Measurements from ENCODE around the gene TPCN2. TPM values are rescaled to one million over a fixed set of nuclear protein-coding genes. Genes with fewer than 3 reads are reported as not detected.

TPCN2 gene
- total and polyA plus RNA-seq, 2 of the 4 experiments (the other 2 are of a cell fraction), result 3.4 to 8.0 TPM

GRCh38 chr11:69122630-69123431 lies 74.1 kb downstream of the TPCN2 start:
- Histone ChIP-seq H2BK20ac (ENCODE audit: low read depth, low read length) (peak overlapping the region; percentile 78), H3K4me1 (ENCODE audit: control insufficient read depth, insufficient read depth, low read length) (peaks cover 17% of the 10 kb centered on the region), H3K18ac (ENCODE audit: low read depth, low read length) (no peak overlapping the region; the same call in 1 of the 2 replicates), H4K5ac (ENCODE audit: low read depth, low read length) (no peak overlapping the region; the same call in 1 of the 2 replicates), H3K9me3 (ENCODE audit: control insufficient read depth, insufficient read depth, low read length) (peaks cover 7% of the 10 kb centered on the region), H3K79me1 (ENCODE audit: low read depth in 1 of 2, low read length in 2 of 2) (no peaks in the 10 kb centered on the region), H3K4me2 (ENCODE audit: low read depth, low read length) (peak overlapping the region; percentile 74), H3K9me1 (ENCODE audit: insufficient read depth, low read length) (peaks cover 11% of the 10 kb centered on the region; the same call in 1 of the 2 replicates), H4K20me1 (ENCODE audit: insufficient read depth, low read length) (no peaks in the 10 kb centered on the region), H2AK5ac (ENCODE audit: low read depth, low read length) (peak overlapping the region; percentile 81; the same call in 1 of the 2 replicates), H3K56ac (ENCODE audit: extremely low read depth, insufficient read depth, low read length) (peak overlapping the region; percentile 55; the same call in 1 of the 2 replicates), H2AK9ac (replicated peaks; ENCODE audit: low read depth, low read length, poor library complexity) (peak overlapping the region; percentile 79), H3K36me3 (ENCODE audit: control insufficient read depth, insufficient read depth, low read length) (no peaks in the 10 kb centered on the region), H3K27me3 (ENCODE audit: control insufficient read depth, insufficient read depth, low read length) (no peaks in the 10 kb centered on the region), H2BK15ac (ENCODE audit: low read depth, low read length) (peak overlapping the region; percentile 61; the same call in 2 of the 3 replicates), H3K27ac (ENCODE audit: insufficient read depth, low read length) (peak overlapping the region; percentile 17; the same call in 1 of the 2 replicates), H3K9ac (ENCODE audit: low read depth, low read length) (peak overlapping the region; percentile 7; the same call in 1 of the 2 replicates), H4K91ac (ENCODE audit: insufficient read depth, low read depth, low read length) (peak overlapping the region; percentile 80), H2BK5ac (ENCODE audit: low read depth, low read length, poor library complexity, severe bottlenecking) (peak overlapping the region; percentile 5), H4K8ac (ENCODE audit: low read depth in 2 of 2, low read length in 2 of 2) (peak overlapping the region; percentile 64 to 69), H2AFZ (replicated peaks; ENCODE audit: low read length, poor library complexity) (peak overlapping the region; percentile 79), H2BK120ac (ENCODE audit: low read depth, low read length) (peak overlapping the region; percentile 94), H3K23ac (ENCODE audit: low read depth, low read length) (peak overlapping the region; percentile 81; the same call in 1 of the 2 replicates), H3K14ac (replicated peaks; ENCODE audit: low read depth, low read length) (peak overlapping the region; percentile 80), H3K4me3 (ENCODE audit: insufficient read depth, low read depth, low read length) (no peak overlapping the region), H3K4ac (ENCODE audit: low read depth, low read length) (peak overlapping the region; percentile 88)
- peak; percentile 70 for DNase-seq
- intact Hi-C loops (cut with micrococcal nuclease), result loop anchor here (2.0 kb wide), 1 partner anchor 374 kb away; no protein-coding TSS in a partner anchor
- in situ Hi-C loops (cut with MboI; ENCODE audit: low sequenced_read_pairs), result loop anchor here (25.0 kb wide), 1 partner anchor 1064 kb away; no protein-coding TSS in a partner anchor
- no TSS peak for BruUV-seq (replicated peaks)
- CTCF ChIA-PET, result interaction anchor here (0.9 kb wide), 1 partner anchor 9 kb away, joined by 5 read pairs; no protein-coding TSS in a partner anchor
- WGBS, 2 experiments (ENCODE audit: extremely low coverage in 2 of 2, insufficient read length in 1 of 2), result 17% methylated on average over 12 of the region's 27 CpGs; no CpG with 5 or more reads in 1 of the 2 experiments
- peak; percentile 97 for ATAC-seq (ENCODE audit: low read depth)
- POLR2A ChIA-PET (ENCODE audit: unreplicated experiment), result no interaction called here
- dilution Hi-C loops (cut with HindIII; ENCODE audit: low sequenced_read_pairs, unreplicated experiment), result no loop called here
- no peak for TF ChIP-seq RFX5 (IDR thresholded peaks at IDR 0.05; ENCODE audit: low read depth, low read length)
- TF ChIP-seq NFE2L2 (IDR thresholded peaks at IDR 0.05; ENCODE audit: low read depth, low read length), result no peak
- no peak for TF ChIP-seq MXI1 (IDR thresholded peaks at IDR 0.05; ENCODE audit: borderline replicate concordance, low read depth, low read length)
- TF ChIP-seq FOS (IDR thresholded peaks at IDR 0.05; ENCODE audit: low read depth, low read length), result peak; percentile 30; the same call in 1 of the 2 replicates
- TF ChIP-seq BHLHE40 (IDR thresholded peaks at IDR 0.05; ENCODE audit: low read depth, low read length), result peak; percentile 27; the same call in 1 of the 2 replicates
- TF ChIP-seq RCOR1 (IDR thresholded peaks at IDR 0.05; ENCODE audit: insufficient replicate concordance, low read length), result no peak
- no peak for TF ChIP-seq SMC3 (IDR thresholded peaks at IDR 0.05; ENCODE audit: low read depth, low read length)
- TF ChIP-seq CEBPB (IDR thresholded peaks at IDR 0.05; ENCODE audit: low read depth, low read length), result no peak
- no peak for TF ChIP-seq MAFK (IDR thresholded peaks at IDR 0.05; ENCODE audit: low read depth, low read length)
- TF ChIP-seq USF2 (IDR thresholded peaks at IDR 0.05; ENCODE audit: low read depth, low read length), result no peak
- TF ChIP-seq POLR2A (IDR thresholded peaks at IDR 0.05; ENCODE audit: low read depth, low read length), result no peak
- no peak for TF ChIP-seq ELK1 (IDR thresholded peaks at IDR 0.05; ENCODE audit: borderline replicate concordance, low read depth, low read length)
- TF ChIP-seq MAZ (IDR thresholded peaks at IDR 0.05; ENCODE audit: borderline replicate concordance, low read depth, low read length), result peak; percentile 53; the same call in 1 of the 2 replicates
- TF ChIP-seq RAD21 (IDR thresholded peaks at IDR 0.05; ENCODE audit: low read length), result no peak

All from IMR-90 (cell line).